Prostate gland (tissue), 2 donors: ENCODE data around the gene OR6N1.

ENCODE experiments used
- CTCF ChIP-seq, 4 experiments: fragments of 200-600 bp in 2 of 4; fragments of 450-650 bp in 2 of 4; sonication (generic) in 2 of 4; IDR thresholded peaks; 1 replicate in 3 of 4; 2 replicates in 1 of 4; pipeline ENCODE4 v1.5.1; 2016 to 2019; ENCODE audit warnings: antibody characterized with exemption in 4 of 4, mild to moderate bottlenecking in 2 of 4, moderate library complexity in 2 of 4
- POLR2A ChIP-seq: fragments of 450-650 bp; IDR thresholded peaks from one replicate; pipeline ENCODE4 v1.6.1; 2016; ENCODE audit warnings: antibody characterized with exemption, mild to moderate bottlenecking

DNA sequence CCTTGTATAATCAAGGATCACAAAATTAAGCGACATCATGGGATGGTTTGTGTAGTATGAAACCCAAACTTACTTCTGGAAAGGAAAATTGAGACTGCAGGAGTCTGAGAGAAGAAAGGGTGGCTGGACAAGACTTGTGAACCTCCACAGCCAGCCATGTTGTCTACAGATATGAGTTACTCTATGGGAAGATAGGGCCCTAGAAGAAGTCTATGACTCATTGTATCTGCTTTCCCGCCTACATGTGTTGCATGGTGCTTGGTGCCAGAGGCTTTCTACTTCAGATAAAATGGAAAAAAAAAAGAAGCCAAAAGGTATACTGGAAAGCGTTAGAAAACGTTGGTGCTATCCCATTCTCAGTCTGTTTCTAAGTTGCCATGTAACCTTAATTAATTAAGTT, 27.7 kb upstream of the OR6N1 start:
- no peak for TF ChIP-seq CTCF (IDR thresholded peaks at IDR 0.05)
- no peak for TF ChIP-seq POLR2A
